Kidney (tissue), 14 donors: ENCODE measurements around the gene DAND5. TPM values are rescaled to one million over a fixed set of nuclear protein-coding genes. Genes with fewer than 3 reads are reported as not detected.

ENCODE experiments used
- DNase-seq, 5 donors: peaks; one replicate each; pipeline ENCODE4 v3.0.0-alpha.2; 2013 to 2020
- FAIRE-seq: peaks from 2 replicates; lab custom pipeline; 2012; peaks lifted over from hg19 to GRCh38; lab: Jason Lieb, UNC
- H3K27ac ChIP-seq, 2 donors: one replicate each; pipeline ENCODE4 v1.7.0; 2013; ENCODE audit warnings: low read depth in 2 of 2, low read length in 2 of 2, inconsistent platforms in 1 of 2
- H3K27me3 ChIP-seq: one replicate; pipeline ENCODE4 v1.7.1; 2013; ENCODE audit warnings: low read length, inconsistent platforms; ENCODE audit not compliant: control insufficient read depth, insufficient read depth
- H3K36me3 ChIP-seq, 3 donors: one replicate each; pipeline versions ENCODE4 v1.7.0 to v1.7.1; 2013; ENCODE audit warnings: low read length in 3 of 3, control low read depth in 1 of 3, inconsistent platforms in 1 of 3; ENCODE audit not compliant: insufficient read depth in 3 of 3, control insufficient read depth in 2 of 3
- H3K4me1 ChIP-seq, 3 donors: one replicate each; pipeline versions ENCODE4 v1.7.0 to v1.7.1; 2013; ENCODE audit warnings: low read length in 3 of 3, inconsistent platforms in 1 of 3, low read depth in 1 of 3; ENCODE audit not compliant: control insufficient read depth in 2 of 3, insufficient read depth in 2 of 3
- H3K4me3 ChIP-seq, 3 donors: one replicate each; pipeline versions ENCODE4 v1.7.0 to v1.8.1; 2013; ENCODE audit warnings: low read length in 3 of 3, control low read depth in 1 of 3, inconsistent platforms in 1 of 3
- H3K9ac ChIP-seq, 3 donors: one replicate each; pipeline versions ENCODE4 v1.7.0 to v1.7.1; 2013; ENCODE audit warnings: low read length in 3 of 3, control low read depth in 1 of 3, inconsistent platforms in 1 of 3
- H3K9me3 ChIP-seq, 3 donors: one replicate each; pipeline versions ENCODE4 v1.7.0 to v1.7.1; 2013; ENCODE audit warnings: low read length in 3 of 3, control low read depth in 1 of 3, inconsistent platforms in 1 of 3; ENCODE audit not compliant: control insufficient read depth in 2 of 3, insufficient read depth in 1 of 3
- intact Hi-C: fragments of 100-400 bp; cut with DNase I; formaldehyde crosslinking; loops from one replicate; pipeline ENCODE4 v1.11.1; 2022
- polyA plus RNA-seq: library from polyadenylated mRNA; stranded (reverse); fragments of 350-450 nt; fragmentation: Illumina TruSeq; extraction: RNeasy Lipid Tissue Mini Kit (QIAGEN cat#74804); gene quantifications from one replicate; pipeline ENCODE4 v1.2.3, GENCODE V29; 2014; ENCODE audit warnings: low read depth, low replicate concordance; ENCODE audit not compliant: insufficient read depth
- total RNA-seq: library from RNA; stranded (reverse); fragmentation: NEBNext Ultra II Directional; extraction: Animal tissue kit (Norgen Biotek cat#: 25700); gene quantifications from one replicate; pipeline ENCODE4 v1.2.1, GENCODE V29; 2021
- TF ChIP-seq, protein P1 (sequence below): IDR thresholded peaks from 3 replicates; pipeline ENCODE4 v1.5.1; 2012; ENCODE audit warnings: mild to moderate bottlenecking, moderate library complexity, borderline replicate concordance; ENCODE audit not compliant: insufficient read depth; ENCODE audit errors: extremely low read depth
- donor health status: control.
- donor health status: control.
- donor health status: control.
- donor health status: control.
- donor health status: control.
- donor health status: DM: yes; HTN: yes; CAD: no.
- donor health status: Normal renal cell carcinoma (clear cell type).

The DAND5 gene
- total and polyA plus RNA-seq, 2 donors from 2014 or later: not detected

DNA sequence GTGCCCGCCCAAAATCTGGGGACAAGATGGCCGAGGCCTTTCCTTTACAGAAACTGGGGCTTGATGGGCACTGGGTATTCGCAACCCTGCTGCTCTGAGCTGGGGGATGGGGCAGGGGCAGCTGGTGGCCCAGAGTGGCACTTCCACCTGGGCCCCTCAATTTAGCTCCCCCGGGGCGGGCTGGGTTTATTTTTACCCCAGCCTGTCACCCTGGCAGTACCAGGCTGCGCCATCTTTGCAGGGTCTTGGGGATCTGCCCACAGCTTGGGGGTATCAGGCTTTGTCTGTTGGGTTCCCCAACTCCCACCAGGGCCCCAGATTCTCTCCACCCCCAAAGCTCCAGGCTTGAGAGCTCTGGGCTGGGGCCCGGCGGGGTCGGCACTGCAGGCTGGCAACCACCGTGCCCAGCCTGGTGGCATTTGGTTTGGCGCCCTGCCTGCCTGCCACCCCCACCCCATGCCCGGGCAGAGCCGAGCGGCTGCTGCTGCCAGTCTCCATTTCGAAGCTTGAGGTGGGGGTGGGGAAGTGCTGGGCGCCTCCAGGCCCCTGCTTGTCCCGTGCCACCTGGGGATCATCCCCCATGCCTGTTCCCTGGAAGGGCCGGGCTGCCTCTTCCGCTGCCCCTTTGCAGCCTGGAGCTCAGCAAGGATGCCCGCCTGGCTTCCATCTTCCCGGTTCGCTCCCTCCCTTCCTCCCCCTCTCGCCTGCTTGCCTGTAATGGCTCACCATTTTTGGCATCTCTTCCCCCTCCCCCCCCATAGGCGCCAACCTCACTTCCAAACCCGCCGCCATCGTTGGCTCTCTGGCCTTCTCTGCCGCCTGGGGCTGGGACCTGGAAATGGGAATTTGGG, 37.3 kb downstream of the DAND5 start:
- Histone ChIP-seq H3K4me1 (peaks cover 0 to 15% (median 0%) of the 10 kb centered on the region in 3 donors), H3K27ac (no peak overlapping the region), H3K27me3 (peaks cover 24% of the 10 kb centered on the region), H3K9ac (no peak overlapping the region), H3K4me3 (no peak overlapping the region), H3K9me3 (no peaks in the 10 kb centered on the region), H3K36me3 (no peaks in the 10 kb centered on the region)
- TF ChIP-seq, protein P1, sequence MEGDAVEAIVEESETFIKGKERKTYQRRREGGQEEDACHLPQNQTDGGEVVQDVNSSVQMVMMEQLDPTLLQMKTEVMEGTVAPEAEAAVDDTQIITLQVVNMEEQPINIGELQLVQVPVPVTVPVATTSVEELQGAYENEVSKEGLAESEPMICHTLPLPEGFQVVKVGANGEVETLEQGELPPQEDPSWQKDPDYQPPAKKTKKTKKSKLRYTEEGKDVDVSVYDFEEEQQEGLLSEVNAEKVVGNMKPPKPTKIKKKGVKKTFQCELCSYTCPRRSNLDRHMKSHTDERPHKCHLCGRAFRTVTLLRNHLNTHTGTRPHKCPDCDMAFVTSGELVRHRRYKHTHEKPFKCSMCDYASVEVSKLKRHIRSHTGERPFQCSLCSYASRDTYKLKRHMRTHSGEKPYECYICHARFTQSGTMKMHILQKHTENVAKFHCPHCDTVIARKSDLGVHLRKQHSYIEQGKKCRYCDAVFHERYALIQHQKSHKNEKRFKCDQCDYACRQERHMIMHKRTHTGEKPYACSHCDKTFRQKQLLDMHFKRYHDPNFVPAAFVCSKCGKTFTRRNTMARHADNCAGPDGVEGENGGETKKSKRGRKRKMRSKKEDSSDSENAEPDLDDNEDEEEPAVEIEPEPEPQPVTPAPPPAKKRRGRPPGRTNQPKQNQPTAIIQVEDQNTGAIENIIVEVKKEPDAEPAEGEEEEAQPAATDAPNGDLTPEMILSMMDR: no peak
- intact Hi-C loops: no loop called here
- FAIRE-seq (no peak), DNase-seq (no peak)

DNA sequence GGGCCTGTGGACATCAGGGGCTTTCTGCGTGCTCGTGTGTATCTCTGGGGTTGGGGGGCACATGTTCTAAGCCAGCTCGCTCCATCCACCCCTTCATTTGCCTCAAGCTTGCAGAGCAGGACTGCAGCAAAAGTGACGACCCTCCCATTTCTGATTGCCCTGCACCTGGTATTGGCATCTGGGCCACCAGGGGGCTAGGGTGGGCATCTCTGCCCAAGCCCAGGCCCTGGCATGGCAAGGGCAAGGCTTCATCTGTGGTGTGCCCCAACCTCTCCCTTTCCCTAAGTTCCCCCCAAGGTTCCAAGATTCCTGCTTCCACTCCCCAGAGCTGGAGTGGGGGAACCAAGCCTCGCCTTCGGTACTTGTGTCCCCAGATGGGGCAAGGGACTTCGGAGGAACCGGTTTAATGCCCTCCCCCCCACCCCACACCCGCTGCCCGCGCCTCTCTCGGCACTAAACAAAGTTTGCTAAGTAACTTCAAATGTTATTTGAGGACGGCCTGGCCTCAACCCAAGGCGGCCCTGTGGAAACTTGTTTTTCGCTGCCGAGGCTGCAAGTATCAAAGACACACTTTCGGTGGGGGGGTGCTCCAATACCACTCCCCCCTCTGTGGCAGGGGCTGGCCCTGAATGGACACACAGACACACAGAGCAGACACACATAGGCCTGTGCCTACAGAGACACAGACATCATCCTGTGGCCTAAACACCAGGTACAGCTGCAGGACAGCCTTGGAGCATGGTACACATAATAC, 38.1 kb downstream of the DAND5 start:
- no peak overlapping the region for H3K9ac ChIP-seq
- FAIRE-seq (no peak), DNase-seq (no peak)
- no peaks in the 10 kb centered on the region for H3K36me3 ChIP-seq
- peaks cover 0 to 20% (median 0%) of the 10 kb centered on the region in 3 donors for H3K4me1 ChIP-seq
- TF ChIP-seq, protein P1: no peak
- intact Hi-C loops: no loop called here
- H3K4me3 ChIP-seq: no peak overlapping the region
- H3K9me3 ChIP-seq: no peaks in the 10 kb centered on the region
- H3K27ac ChIP-seq: no peak overlapping the region
- H3K27me3 ChIP-seq: peaks cover 27% of the 10 kb centered on the region

DNA sequence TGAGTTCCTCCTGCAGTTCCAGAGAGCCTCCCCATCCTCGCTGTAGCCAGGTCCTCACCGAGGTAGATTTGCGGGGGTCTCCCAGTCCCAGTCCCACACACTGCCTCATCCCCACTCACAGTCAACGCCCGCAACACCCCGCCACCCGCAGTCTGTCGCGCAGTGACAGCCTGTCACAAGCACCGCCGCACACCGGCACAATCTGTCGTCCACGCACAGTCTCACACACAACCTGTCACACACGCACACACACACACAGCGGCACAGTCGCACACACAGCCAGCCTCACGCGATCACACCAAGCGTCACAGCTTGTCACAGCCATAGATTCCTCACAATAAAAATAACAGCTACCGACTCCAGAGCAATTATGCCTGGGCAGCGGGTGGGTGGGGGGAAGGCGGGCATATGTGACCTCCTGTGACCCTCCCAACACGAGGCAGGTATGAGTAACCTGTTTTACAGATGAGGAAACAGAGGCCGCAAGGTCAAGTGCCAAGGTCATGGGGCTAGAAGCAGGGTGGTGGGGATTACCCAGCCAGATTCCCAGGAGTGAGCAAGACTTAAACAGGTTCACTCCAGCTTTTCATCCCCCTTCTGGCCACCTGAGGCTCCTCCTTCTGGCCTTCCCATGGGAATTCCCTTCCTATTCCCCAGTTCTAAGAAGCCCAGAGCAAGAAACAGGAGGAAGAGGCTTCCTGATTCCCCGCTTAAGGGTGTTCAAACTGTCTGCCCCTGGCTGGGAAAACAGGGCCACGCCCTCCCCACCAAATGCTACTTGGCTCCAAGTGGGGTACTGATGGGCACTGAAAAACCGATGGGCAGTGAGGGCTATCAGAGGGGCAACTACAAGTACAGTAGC, 39.8 kb downstream of the DAND5 start:
- DNase-seq (no peak), FAIRE-seq (no peak)
- H3K4me3 ChIP-seq: no peak overlapping the region

More for the DNA sequence above, 39.8 kb downstream of the DAND5 start:
- Histone ChIP-seq H3K9me3 (no peaks in the 10 kb centered on the region), H3K4me1 (peaks cover 0 to 20% (median 0%) of the 10 kb centered on the region in 3 donors), H3K36me3 (no peaks in the 10 kb centered on the region), H3K27me3 (peaks cover 32% of the 10 kb centered on the region), H3K9ac (no peak overlapping the region), H3K27ac (no peak overlapping the region)
- intact Hi-C loops: no loop called here
- TF ChIP-seq, protein P1: no peak
